HS-5 (cell line): Measurements from ENCODE around the gene RAG2.
"Not testable (repeated sequence)": the region's sequence is repeated elsewhere in the genome, so short reads cannot be mapped to it uniquely, and the experiment has no call there.

Experiments used
- DNase-seq: peaks from one replicate; pipeline ENCODE4 v3.0.0-alpha.2; 2012; ENCODE audit warnings: low read depth

The RAG2 gene

GRCh38 chr11:36600180-36600579 lies 2.1 kb upstream of the RAG2 start:
- no peak for DNase-seq

GRCh38 chr11:36596880-36597279 lies 1.2 kb downstream of the RAG2 start:
- no peak for DNase-seq

GRCh38 chr11:36594316-36594989 lies 3.6 kb downstream of the RAG2 start, which contains the start of gene IFTAP:
Gene IFTAP (plus strand): TSS chr11:36594502. CDS start chr11:36610104, 15,602 bp downstream.
- peak; percentile 87 for DNase-seq

- no peak for DNase-seq
Observed at GRCh38 chr11:36591433-36591832, 6.6 kb downstream of the RAG2 start.

- no peak for DNase-seq
Observed at GRCh38 chr11:36590513-36590912, 7.5 kb downstream of the RAG2 start.

GRCh38 chr11:36588099-36588498 lies 9.9 kb downstream of the RAG2 start:
- DNase-seq: no peak

GRCh38 chr11:36586543-36586942 lies 11.5 kb downstream of the RAG2 start:
- no peak for DNase-seq

- DNase-seq: no peak
Observed at GRCh38 chr11:36583667-36584066, 14.4 kb downstream of the RAG2 start.

GRCh38 chr11:36581536-36581935 lies 16.5 kb downstream of the RAG2 start:
- DNase-seq: no peak

- peak; percentile 2 for DNase-seq
Observed at GRCh38 chr11:36578458-36578857, 19.6 kb downstream of the RAG2 start.

GRCh38 chr11:36577859-36578258 lies 20.2 kb downstream of the RAG2 start:
- peak; percentile 42 for DNase-seq

GRCh38 chr11:36577373-36577772 lies 20.7 kb downstream of the RAG2 start:
- DNase-seq: peak; percentile 4

- DNase-seq: no peak
Observed at GRCh38 chr11:36574486-36574885, 23.6 kb downstream of the RAG2 start.

GRCh38 chr11:36569095-36569494 lies 28.9 kb downstream of the RAG2 start:
- no peak for DNase-seq

GRCh38 chr11:36567694-36568093 lies 30.3 kb downstream of the RAG2 start, which contains the start of gene RAG1:
Gene RAG1 (plus strand): TSS chr11:36568007. CDS start chr11:36573305, 5,298 bp downstream.
- DNase-seq: no peak

GRCh38 chr11:36566407-36567053 lies 31.5 kb downstream of the RAG2 start:
- no peak for DNase-seq

GRCh38 chr11:36565031-36565610 lies 32.9 kb downstream of the RAG2 start:
- DNase-seq: no peak

- peak; percentile 38 for DNase-seq
Observed at GRCh38 chr11:36564376-36565030, 33.5 kb downstream of the RAG2 start.

- no peak for DNase-seq
Observed at GRCh38 chr11:36558571-36559413, 39.2 kb downstream of the RAG2 start.

- no peak for DNase-seq
Observed at GRCh38 chr11:36557991-36558390, 40.0 kb downstream of the RAG2 start.

- DNase-seq: not testable (repeated sequence)
Observed at GRCh38 chr11:36557390-36557789, 40.6 kb downstream of the RAG2 start.
